Measurements from ENCODE around the gene LIN52.

Gene LIN52

GRCh38 chr14:74195623-74196022 lies 110.9 kb downstream of the LIN52 start:
- no peak for DNase-seq

GRCh38 chr14:74198441-74199234 lies 113.9 kb downstream of the LIN52 start:
- no peak for DNase-seq

- DNase-seq: no peak
Observed at GRCh38 chr14:74202113-74202512, 117.4 kb downstream of the LIN52 start.

- DNase-seq: no peak
Observed at GRCh38 chr14:74203639-74204038, 118.9 kb downstream of the LIN52 start.

DNA sequence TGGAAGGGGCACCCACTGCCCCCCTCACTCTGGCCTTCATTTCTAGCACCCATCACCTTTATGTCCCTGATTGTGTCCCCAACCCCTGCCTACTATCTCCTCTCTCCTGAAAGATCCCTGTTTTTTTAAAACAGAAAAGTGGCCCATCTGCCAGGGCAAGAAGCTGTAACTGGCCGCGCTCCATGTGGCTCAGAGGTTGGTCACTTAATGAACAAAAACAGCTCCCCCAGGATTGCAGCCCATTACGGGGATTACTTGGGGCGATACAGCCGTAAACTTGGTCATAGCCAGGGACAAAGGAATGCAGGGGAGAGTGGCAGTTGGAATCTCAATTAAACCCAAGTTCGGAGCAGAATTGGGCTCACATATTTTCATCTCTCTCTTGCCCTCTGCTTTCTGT lies 119.7 kb downstream of the LIN52 start:
- DNase-seq: no peak

DNA sequence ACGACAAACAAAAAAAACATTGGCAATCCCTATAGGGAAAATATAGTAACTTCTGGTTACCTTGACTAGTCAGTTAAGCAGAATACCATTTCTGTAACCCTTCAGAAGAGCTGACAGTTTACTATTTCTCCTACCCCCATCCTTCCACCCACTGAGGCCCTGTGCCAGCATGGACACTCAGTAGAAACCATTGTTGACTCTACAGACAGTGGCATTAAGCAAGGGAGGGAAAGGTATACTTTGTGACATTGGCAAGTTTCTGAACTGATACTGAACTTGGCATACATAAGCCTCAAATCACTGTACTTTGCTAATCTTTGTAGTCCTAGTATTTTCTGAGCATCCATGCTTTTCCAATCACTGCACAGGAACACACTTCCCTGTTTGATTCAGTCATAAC lies 121.1 kb downstream of the LIN52 start:
- no peak for DNase-seq

DNA sequence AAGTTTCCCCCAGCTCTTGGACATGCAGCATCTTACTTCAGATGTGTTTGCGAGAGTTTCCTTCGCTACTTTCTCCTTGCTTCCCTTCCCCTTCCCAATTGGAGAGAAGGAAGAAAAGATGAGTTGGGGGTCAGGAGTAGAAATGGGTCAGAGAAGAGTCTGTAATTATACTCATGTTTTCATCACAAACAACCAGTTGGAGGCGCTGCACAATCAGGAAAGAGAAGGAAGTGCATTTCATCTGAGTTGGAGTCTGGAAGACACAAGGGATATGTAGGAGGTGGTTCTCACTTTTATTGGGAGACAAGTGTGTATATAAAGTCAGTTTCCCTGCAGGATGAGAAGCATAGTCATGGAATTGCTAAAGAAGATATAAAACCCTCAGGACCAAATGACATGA lies 123.2 kb downstream of the LIN52 start:
- DNase-seq: no peak

DNA sequence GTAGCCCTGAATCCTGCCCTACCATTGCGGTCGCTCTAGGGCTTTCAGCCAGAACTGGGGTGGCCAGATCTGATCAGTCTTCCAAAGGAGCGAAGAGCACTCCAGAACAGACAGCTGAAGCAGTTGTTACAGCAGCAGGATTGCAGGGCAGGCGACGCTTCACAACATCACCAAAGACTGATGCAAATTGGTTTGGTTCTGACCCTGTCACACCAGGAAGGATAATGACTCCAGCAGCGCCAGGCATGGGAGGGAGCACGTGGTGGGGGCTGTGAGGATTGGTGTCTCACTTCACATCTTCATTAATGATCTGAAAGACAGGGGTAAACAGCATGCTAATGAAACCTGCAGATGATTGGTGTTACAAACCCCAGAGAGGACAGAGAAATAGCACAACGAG lies 123.9 kb downstream of the LIN52 start:
- DNase-seq: no peak

DNA sequence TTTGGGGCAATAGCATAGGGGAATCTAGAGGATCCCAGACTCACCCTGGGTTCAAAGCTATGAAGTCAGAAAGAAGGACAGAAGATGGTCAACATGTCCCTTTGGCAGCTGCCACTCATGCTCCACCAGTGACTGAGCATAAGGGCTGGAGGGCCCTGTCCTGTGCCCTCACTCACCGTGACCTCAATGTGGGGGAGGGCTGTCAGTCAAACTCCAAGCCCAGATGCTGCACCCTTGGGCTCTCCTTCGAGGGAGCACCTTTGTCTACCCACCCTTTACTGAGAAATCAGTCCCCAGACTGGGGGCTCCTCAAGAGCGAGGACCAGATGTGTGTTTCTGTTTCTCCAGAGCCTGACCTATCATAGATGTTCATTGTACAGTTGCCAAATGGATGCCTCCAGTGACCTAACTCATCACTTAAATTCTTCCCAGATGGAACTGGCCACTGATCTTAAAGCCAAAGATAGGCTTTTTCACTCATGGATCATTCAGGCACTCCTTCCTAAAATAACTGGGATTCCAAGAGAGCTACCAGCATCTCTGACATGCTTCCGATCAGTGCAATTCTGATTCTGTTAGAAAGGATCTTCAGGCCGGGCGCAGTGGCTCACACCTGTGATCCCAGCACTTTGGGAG lies 127.3 kb downstream of the LIN52 start:
- DNase-seq: no peak

GRCh38 chr14:74213907-74214803 lies 129.4 kb downstream of the LIN52 start:
- DNase-seq: peak; percentile 8

GRCh38 chr14:74216671-74217070 lies 131.9 kb downstream of the LIN52 start:
- DNase-seq: no peak

- DNase-seq: peak; percentile 61
Observed at GRCh38 chr14:74217672-74218448, 133.1 kb downstream of the LIN52 start.

GRCh38 chr14:74218462-74218861 lies 133.7 kb downstream of the LIN52 start:
- no peak for DNase-seq

DNA sequence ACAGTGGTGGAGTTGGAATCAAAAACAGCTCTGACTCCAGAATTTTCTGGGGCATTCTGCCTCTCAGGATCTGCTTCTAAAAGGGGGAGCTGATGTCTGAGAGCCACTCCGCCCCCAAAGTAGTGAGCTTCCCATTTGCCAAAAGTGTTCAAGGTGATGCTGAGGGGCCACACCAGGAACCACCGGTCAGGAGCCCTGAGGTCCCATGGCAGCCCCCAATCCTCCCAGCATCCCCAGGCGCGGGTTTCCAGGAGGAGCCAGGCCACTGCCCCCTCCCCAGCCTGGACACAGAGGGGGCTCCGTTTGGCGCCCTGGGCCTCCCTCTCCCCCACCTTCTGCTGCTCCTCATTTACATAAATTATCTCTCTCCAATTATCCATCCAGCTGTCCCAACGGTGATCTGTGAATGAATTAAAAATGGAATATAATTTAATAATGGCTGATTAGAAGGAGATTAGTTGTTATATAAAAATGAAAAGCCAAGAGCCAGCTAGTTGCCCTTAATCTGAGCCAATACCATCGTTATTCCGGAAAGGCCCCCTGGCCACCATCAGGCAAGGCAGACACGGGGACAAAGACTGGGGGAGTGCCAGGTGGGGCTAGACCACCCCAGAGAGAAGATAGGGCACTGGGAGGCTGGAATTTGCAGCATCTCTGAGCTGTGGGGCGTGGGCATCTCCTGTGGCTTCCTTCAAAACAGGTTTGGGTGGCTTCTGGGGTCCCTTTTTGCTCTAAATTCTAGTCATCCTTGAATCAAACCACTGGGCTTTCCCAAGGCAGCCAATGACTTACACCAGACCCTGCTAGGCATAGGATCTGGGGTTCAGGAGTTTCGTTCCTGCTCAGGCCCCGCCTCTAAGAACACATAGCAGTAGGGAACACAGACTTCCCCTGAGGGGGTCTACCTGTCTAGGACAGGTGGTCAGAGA lies 134.8 kb downstream of the LIN52 start:
- no peak for DNase-seq

GRCh38 chr14:74220991-74221390 lies 136.2 kb downstream of the LIN52 start:
- DNase-seq: no peak

DNA sequence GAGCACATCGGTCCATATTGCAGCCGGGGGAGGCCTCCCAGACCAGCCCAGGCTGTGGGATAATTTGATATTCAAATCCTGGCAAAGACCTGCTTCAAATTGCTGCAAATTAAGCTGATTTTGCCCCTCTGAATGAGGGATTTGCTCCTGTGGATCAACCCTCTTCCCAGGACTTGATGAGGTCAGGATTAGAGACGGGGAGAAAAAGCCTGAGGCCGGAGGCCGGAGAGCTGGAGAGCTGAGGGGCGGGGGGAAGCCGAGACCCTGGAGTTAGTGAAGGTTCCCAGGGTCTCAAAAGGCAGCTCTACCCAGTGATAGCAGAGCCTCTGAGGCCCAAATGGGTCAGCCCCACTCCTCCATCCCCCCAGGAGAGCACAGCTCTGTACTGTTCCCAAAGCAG lies 137.0 kb downstream of the LIN52 start:
- DNase-seq: no peak

DNA sequence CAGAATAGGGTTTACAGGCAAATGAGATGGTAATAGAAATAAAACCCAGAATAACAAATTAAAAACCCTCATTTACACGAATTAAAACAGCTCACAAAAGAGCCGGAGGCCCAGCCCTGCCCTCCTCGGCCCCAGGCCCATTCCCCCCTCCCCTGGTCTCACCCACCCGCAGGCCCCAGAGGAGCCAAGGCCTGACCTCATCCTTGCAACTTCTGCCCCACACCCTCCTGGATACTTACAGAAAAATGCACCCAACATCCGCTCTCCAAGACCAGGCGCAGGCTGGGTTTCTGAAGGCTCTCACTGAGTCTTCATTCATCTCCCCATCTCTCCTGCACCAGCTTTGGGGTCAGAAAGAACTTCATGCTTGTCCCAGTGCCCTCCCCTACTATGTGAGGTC lies 138.3 kb downstream of the LIN52 start:
- no peak for DNase-seq

DNA sequence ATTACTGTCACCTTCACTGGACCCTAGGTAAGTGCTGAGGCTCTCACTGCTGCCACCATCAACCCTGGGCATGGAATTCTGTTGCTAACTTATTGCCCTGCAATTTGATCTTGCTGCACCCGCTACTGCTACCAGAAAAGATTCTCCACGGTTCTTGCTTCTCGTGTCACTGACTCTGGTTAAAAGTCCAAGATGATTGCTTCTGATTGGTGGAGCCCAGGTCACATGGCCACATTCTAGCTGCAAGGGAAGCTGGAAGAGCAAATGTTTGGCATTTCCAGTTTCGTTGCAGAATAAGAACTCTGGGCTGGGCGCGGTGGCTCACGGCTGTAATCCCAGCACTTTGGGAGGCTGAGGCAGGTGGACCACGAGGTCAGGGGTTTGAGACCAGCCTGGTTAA lies 147.0 kb downstream of the LIN52 start:
- no peak for DNase-seq

DNA sequence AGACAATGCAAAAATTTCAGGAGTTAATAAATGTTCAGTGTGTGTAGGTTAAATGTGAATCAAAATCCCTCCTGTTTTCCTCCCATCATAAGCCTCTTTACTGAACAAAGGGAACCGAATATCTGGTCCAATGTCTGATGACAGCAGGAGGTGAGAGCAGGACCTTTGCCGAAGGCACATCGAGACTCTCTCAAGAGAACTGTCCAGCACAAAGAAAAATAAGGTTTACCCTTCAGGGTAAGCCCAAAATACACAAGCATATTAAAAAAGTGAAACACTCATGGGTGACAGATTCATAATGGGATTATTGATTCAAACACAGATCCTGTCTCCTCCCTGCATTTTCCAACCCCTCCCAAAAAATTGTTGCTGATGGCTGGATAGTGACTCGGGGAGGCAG lies 150.3 kb downstream of the LIN52 start:
- no peak for DNase-seq

- DNase-seq: no peak
Observed at GRCh38 chr14:74237441-74237840, 152.7 kb downstream of the LIN52 start.

- DNase-seq: no peak
Observed at GRCh38 chr14:74238974-74239847, 154.5 kb downstream of the LIN52 start, which contains the start of gene VSX2. TSS of gene VSX2 (plus strand) at chr14:74239449. CDS start at chr14:74239562, 113 bp downstream.

Data from NCI-H1105 (cell line).